ENCODE measurements around the gene DUSP8.
"Not testable (repeated sequence)": the region's sequence is repeated elsewhere in the genome, so short reads cannot be mapped to it uniquely, and the experiment has no call there.

DUSP8 gene

GRCh38 chr11:1529774-1530173 lies 42.3 kb downstream of the DUSP8 start:
- DNase-seq = no peak

- no peak for DNase-seq
Observed at GRCh38 chr11:1529286-1529685, 42.8 kb downstream of the DUSP8 start.

- DNase-seq = no peak
Observed at GRCh38 chr11:1528710-1529109, 43.4 kb downstream of the DUSP8 start.

GRCh38 chr11:1526785-1527184 lies 45.3 kb downstream of the DUSP8 start:
- DNase-seq = no peak

DNA sequence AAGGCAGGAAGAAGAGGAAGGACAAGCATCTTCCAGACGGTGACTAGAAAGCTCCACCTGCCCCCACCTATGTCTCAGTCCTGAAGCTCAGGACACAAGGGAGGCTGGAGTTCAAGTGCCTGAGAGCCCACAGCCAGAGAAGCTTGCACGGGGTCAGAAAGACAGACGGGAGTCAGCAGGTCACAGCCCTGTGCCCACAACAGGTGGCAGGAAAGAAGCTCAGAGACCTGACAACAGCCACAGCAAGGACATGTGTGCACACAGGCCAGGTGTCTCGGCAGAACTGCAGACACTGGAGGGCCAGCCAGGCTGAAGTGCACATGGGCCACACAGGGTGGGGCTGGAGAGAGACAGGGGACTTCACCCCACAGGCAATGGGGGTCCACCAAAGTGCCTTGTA lies 48.3 kb downstream of the DUSP8 start:
- DNase-seq = no peak

DNA sequence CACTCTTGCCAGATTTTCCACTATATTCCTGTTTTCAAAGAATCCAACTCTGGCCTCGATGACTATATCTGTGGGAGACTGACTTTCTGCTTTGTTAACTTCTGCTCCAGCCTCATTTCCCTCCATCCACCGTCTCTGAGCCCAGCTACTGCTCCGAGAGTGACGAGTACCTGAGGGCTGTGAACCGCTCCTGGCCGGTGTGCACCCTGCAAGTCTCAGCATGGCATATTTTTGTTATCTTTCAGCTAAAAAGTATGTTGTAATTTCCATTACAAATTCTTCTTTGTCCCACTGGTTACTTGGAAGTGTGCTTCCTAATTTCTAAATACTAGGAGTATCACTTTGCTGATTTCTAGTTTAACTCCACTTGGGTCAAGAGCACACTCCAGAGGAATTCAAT lies 49.0 kb downstream of the DUSP8 start:
- no peak for DNase-seq

DNA sequence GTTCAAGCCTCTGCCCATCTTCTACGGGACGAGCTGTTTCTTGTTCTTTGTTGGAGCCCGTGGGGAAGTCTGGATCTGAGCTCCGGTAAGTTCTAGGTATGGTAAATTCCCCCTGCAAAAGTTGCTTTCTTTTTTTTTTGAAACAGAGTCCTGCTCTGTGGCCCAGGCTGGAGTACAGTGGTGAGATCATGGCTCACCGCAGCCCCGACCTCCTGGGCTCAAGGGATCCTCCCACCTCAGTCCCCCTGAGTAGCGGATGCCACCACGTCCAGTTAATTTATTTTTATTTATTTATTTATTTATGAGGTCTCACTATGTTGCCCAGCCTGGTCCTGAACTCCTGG lies 50.0 kb downstream of the DUSP8 start:
- no peak for DNase-seq

DNA sequence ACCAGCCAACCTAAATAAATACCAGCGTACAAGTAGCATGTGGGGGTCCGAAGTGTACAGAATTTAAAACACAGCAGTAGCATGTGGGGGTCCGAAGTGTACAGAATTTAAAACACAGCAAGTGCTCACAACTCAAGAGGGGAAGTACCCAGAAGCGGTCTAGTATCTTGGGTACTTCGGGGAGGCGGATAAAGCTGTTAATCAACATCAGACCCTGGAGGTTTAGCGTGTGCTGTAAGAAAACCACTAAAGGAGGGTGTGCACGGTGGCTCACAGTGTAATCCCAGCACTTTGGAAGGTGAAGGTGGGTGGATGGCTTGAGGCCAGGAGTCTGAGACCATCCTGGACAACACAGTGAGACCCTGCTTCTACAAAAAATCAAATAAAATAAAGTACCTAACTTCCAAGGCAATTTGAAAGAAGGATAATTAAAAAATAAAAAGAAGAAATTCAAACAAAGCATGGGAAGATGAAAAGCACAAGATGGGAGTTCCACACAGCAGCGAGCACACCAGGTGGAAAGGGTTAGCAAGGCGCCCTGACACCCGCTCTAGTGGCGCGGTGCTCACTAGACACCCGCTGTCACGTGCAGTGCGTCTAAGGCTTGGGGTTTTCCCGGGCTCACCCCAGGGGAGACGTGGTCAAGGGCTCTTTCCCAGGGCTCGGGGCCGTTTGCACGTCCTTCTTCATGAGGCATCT lies 50.5 kb downstream of the DUSP8 start:
- no peak for DNase-seq

GRCh38 chr11:1520663-1521267 lies 51.3 kb downstream of the DUSP8 start:
- DNase-seq = no peak

DNA sequence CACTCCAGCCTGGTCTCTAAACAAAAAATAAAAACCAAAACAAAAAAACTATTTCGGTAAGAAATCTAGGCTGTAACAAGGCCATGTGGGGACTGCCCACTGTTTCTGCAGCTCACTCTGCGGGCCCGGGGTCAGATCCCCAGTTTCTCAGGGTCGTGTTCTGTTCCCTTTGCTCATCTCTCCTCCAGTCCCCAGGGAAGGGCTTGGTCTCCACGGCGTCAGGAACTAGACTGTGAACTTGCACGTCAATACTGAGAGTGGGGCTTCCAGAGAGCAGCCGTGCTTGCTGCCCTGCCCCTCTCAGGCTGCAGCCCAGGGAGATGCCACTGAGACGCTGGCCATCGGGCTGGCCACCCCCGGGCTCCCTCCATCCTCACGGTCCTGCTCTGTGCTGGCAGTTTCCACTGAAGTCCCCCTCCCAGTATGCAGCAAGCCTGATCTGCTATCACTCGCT lies 51.8 kb downstream of the DUSP8 start:
- no peak for DNase-seq

GRCh38 chr11:1519028-1520010 lies 52.8 kb downstream of the DUSP8 start:
- no peak for DNase-seq

- DNase-seq = no peak
Observed at GRCh38 chr11:1518301-1518700, 53.8 kb downstream of the DUSP8 start.

GRCh38 chr11:1517117-1518005 lies 54.7 kb downstream of the DUSP8 start:
- DNase-seq = no peak

DNA sequence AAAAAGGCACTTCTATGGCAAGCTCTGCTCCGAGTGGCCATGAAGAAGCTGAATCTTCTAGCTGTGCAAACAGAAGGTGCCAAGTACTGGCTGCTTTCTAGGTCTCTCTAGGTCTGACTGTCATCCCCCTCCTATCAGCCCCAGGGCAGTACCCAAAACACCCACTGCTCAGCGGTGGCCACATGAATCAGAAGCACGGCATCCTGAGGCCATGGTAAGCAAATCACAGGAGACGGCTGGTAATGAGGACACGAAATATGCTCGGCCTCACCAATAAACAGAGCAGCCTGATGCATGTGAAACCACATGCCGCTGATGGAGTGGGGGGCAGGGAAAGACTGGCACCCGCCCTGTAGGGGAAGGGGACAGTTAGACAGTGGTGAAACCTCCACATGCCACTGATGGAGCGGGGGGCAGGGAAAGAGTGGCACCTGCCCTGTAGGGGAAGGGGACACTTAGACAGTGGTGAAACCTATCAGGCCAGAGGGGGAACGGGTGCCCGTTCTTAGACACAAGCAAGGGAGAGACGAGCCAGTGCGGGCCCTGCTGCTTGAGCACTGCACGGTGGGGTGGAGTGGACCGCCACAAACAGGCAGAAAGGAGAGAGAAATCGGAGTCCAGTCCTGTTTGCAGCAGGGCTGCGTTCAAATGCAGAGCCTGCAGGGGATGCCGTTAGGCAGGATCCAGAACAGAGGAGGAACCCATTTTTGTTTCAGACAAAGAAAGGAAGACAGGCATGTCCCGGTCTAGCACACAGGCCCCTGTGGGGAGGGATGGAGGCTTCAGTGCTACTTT lies 55.6 kb downstream of the DUSP8 start:
- no peak for DNase-seq

DNA sequence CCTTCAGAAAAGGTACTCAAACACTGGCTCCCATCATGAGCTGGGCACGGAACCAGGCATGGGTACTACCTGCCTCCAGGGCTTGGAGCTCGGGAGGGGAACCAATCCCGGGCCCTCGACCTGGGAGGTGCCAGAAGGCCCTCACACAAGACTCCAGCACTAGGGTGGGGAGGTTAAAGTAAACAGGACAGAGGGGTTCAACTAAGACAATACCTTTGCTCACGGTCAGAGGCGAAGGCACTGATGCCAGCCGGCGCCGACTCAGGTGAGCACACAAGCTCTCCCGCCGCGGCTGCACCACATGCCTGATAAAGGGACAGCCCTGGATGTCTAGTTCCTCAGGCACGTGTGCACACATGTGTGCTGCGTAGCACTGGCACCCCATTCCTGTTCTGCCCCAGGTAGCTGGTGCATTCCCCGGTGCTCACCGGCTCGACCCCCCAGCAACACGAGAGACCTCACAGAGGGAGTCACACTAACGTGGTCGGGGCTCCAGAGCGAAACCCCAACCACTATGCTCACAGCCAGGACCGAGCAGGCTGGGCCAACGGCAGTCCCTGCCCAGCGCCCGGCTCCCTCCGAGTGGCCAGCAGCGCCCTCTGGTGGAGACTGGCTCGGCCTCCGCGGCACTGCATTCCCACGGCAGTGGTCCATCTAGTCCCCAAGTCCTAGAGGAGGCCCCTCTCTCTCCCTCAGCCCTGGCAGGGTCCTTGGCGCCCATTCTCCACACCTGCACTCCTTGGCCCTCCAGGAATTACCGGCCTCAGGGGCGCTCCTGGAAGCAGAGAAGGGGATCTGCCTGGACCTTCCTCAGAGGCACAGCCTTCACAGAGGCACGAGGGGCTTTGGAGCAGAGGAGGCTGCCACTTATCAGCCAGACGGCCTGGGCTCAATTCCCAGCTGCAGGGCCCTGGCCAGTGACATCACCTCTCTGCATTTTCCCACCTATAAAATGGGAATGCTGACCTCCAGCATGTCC lies 56.7 kb downstream of the DUSP8 start:
- DNase-seq = peak; percentile 16

DNA sequence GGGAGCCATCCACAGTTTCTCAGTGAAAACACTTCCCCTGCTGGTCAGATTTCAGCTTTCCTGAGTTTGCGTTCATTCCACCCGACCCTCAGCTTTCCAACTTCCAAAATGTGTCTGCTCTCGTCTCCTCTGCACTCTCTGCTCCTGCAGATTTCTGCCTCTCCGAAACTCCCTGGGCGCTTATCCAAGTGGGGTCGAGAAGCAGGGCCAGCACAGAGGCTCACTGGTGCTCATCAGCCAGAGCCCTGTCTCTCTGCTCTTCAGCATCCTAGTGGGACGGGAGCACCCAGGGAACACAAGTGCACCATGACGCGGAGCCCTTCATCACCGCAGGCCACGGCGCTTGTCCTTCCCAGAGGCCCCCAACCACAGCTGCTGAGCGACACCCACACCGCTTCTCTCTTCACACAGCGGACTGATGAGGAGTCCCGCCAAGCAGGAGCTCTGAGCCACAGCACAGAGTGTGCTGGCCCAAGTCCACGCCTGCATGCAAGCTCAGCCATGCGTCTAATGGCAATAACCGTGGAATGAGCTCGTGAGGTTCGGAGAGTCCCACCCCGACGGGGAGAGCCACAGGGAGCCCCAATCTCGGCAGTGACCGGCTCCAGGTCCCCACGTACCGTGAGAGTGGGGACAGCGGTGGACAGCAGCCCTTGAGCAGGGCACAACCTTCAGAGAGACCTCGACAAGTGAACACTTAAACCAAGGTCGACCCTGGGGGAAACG lies 57.6 kb downstream of the DUSP8 start:
- no peak for DNase-seq

DNA sequence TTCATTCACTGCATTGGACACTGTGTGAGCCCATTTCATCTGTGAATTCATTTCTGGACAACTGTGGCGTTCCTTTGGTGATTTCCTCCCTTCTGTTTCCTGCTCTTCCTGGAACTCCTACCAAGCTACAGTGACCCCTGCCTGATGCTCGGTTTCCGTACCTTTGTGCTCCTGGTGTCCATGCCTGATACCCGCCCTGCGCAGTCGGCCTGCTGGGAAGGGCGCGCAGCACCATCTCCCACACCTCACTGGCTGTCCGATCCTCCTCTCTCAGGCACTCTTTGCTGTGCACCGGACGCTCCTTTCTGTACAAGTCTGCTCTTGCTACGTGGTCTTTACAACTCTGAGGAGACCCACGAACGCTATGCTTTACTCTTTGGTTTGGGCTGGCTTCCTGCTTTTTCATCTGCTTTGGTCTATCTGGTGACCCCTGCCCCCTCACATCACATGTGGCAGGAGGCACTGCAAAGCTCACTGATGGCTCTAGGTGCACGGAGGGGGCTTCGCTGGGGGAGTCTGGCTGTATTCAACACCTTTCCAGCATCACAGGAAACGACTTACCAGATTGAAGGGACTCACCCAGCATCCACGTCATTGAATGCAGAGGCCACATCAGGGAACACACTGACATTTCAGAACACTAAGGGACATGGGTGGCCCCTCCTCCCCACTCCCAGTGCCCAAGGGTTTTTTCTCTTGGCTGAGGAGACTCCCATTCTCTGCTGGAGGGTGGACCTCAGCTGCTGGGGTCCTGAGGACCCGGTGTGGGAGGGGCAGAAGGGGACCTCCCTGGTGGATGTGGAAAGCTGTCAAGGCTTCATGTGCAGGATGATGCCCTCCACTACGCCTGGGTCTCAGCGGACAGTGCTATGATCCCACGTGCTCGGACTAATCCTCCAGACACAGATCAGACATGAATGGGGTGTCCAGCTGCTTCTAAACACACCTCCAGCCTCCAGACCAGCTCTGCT lies 58.5 kb downstream of the DUSP8 start:
- DNase-seq = no peak

DNA sequence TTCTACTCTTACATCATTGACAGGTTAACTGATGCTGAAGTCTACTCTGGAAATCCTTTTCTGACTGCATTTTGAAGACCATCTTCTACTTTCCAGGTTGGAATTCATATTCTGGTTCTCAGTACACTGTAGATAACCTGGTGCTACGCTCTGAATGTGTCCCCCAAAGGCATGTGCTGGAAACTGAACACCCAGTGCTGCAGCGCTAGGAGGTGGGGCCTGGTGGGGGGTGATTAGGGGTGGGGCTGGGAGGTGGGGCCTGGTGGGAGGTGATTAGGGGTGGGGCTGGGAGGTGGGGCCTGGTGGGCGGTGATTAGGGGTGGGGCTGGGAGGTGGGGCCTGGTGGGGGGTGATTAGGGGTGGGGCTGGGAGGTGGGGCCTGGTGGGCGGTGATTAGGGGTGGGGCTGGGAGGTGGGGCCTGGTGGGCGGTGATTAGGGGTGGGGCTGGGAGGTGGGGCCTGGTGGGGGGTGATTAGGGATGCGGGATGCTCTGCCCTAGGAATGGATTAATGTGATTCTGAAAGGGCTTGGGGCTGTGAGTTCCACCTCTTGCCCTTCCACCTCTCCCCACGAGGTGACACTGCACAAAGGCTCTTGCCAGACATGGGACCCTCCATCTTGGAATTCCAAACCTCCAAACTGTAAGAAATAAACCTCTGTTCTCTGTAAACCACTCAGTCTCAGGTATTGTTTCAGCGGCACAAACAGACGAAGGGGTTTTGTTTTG lies 59.4 kb downstream of the DUSP8 start:
- DNase-seq = not testable (repeated sequence)
